BLaER1 (cell line): ENCODE measurements around the gene BMP7.

ENCODE experiments used
- H3K27ac ChIP-seq: shearing (Covaris generic); formaldehyde crosslinking; 2 replicates; pipeline ENCODE4 v1.8.1; 2022
- H3K27me3 ChIP-seq: shearing (Covaris generic); formaldehyde crosslinking; 2 replicates; pipeline ENCODE4 v1.8.1; 2022
- H3K36me3 ChIP-seq: shearing (Covaris generic); formaldehyde crosslinking; 2 replicates; pipeline ENCODE4 v1.8.1; 2022
- H3K4me1 ChIP-seq: shearing (Covaris generic); formaldehyde crosslinking; 2 replicates; pipeline ENCODE4 v1.8.1; 2022
- H3K4me2 ChIP-seq: shearing (Covaris generic); formaldehyde crosslinking; 2 replicates; pipeline ENCODE4 v1.8.1; 2022
- H3K4me3 ChIP-seq: shearing (Covaris generic); formaldehyde crosslinking; 2 replicates; pipeline ENCODE4 v1.8.1; 2022
- H3K9ac ChIP-seq: shearing (Covaris generic); formaldehyde crosslinking; 2 replicates; pipeline ENCODE4 v1.8.1; 2022
- H3K9me3 ChIP-seq: shearing (Covaris generic); formaldehyde crosslinking; 2 replicates; pipeline ENCODE4 v1.8.1; 2022
- H4K20me1 ChIP-seq: shearing (Covaris generic); formaldehyde crosslinking; 2 replicates; pipeline ENCODE4 v1.8.1; 2022
- Cebpa-rat ChIP-seq: shearing (Covaris generic); IDR thresholded peaks from 2 replicates; pipeline ENCODE4 v1.8.1; 2022

BMP7 gene

GRCh38 chr20:57139342-57140093 lies 126.9 kb downstream of the BMP7 start:
- no peak for TF ChIP-seq Cebpa-rat
- Histone ChIP-seq H3K4me2 (no peak overlapping the region), H3K9me3 (no peaks in the 10 kb centered on the region)

DNA sequence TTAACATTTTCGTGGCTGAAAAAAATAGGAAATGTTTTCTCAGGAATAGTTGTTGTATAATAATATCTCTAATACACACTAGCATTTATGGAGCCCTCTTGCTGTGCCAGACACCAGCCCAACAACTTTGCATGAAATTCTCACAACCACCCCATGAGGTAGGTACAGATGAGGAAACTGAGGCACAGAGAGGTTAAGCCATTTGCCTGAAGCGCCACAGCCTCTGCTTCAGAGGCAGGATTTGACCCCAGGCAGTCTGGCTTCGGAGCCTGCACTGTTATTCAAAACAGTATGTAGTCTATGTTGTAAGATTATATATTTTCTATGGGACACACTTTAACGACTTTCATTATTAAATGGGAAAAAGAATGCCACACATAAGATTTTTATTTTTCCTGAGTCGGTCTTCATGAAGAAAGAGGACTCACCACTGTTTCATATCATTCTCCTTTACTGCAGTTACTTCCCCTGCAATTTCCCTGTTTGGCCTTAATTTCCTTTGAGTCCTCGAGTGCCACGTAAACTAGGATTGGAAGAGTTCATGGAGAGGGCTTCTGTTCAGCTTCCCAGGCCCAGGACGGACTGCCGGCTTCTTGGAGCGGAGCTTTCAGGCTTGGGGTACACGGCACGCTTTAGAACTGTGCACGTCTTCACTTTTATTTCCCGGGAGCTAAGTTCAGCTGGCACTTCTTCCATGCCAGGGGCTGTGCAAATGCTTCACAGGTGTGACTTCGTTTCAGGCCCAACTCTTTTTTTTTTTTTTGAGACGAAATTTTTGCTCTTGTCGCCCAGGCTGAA lies 128.0 kb downstream of the BMP7 start:
- Histone ChIP-seq H3K4me1 (peaks cover 14% of the 10 kb centered on the region; the same call in 1 of the 2 replicates), H3K36me3 (no peaks in the 10 kb centered on the region), H3K4me2 (no peak overlapping the region), H3K27me3 (no peaks in the 10 kb centered on the region), H3K9ac (no peak overlapping the region), H3K4me3 (no peak overlapping the region), H3K9me3 (no peaks in the 10 kb centered on the region), H3K27ac (no peak overlapping the region), H4K20me1 (no peaks in the 10 kb centered on the region)
- no peak for TF ChIP-seq Cebpa-rat

More at GRCh38 chr20:57139342-57140093, 126.9 kb downstream of the BMP7 start:
- no peak overlapping the region for H3K4me3 ChIP-seq
- no peaks in the 10 kb centered on the region for H3K27me3 ChIP-seq
- H4K20me1 ChIP-seq: no peaks in the 10 kb centered on the region
- H3K9ac ChIP-seq: no peak overlapping the region
- H3K27ac ChIP-seq: no peak overlapping the region
- H3K4me1 ChIP-seq: 0 out of 2 replicates have a peak, but pooled peaks cover 8% of the 10 kb centered on the region
- H3K36me3 ChIP-seq: no peaks in the 10 kb centered on the region

DNA sequence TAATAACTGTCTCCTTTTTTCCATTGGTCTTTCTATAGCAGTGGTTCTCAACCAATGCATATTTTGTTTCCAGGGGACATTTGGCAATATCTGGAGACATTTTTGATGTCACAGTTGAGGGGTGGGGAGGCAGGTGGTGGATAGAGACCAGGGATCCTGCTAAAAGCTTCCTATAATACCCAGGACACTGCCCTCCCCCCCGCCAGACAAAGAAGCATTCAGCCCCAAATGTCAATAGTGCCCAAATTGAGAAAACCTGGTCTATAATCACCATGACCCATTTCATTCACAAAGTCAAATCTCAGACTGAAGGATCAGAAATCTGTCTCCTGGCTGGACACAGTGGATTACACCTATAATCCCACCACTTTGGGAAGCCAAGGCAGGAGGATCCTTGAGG lies 128.8 kb downstream of the BMP7 start:
- H3K4me2 ChIP-seq: no peak overlapping the region
- TF ChIP-seq Cebpa-rat: no peak
- H3K4me3 ChIP-seq: no peak overlapping the region

GRCh38 chr20:57136734-57137133 lies 129.7 kb downstream of the BMP7 start:
- H3K27me3 ChIP-seq: no peaks in the 10 kb centered on the region
- no peak for TF ChIP-seq Cebpa-rat
- H3K4me3 ChIP-seq: no peak overlapping the region
- H3K4me1 ChIP-seq: peaks cover 14% of the 10 kb centered on the region; the same call in 1 of the 2 replicates
- no peaks in the 10 kb centered on the region for H3K36me3 ChIP-seq
- H3K9ac ChIP-seq: no peak overlapping the region
- H4K20me1 ChIP-seq: no peaks in the 10 kb centered on the region
- no peak overlapping the region for H3K27ac ChIP-seq
- H3K9me3 ChIP-seq: no peaks in the 10 kb centered on the region
- H3K4me2 ChIP-seq: no peak overlapping the region

More for the DNA sequence above, 128.8 kb downstream of the BMP7 start:
- Histone ChIP-seq H3K9me3 (no peaks in the 10 kb centered on the region), H3K9ac (no peak overlapping the region), H3K36me3 (no peaks in the 10 kb centered on the region), H4K20me1 (no peaks in the 10 kb centered on the region), H3K27me3 (no peaks in the 10 kb centered on the region), H3K27ac (no peak overlapping the region), H3K4me1 (peaks cover 14% of the 10 kb centered on the region; the same call in 1 of the 2 replicates)

GRCh38 chr20:57135875-57136274 lies 130.6 kb downstream of the BMP7 start:
- no peak overlapping the region for H3K4me3 ChIP-seq
- H3K27me3 ChIP-seq: no peaks in the 10 kb centered on the region
- H4K20me1 ChIP-seq: no peaks in the 10 kb centered on the region
- H3K9ac ChIP-seq: no peak overlapping the region
- no peak for TF ChIP-seq Cebpa-rat
- H3K27ac ChIP-seq: no peak overlapping the region
- H3K36me3 ChIP-seq: no peaks in the 10 kb centered on the region
- H3K9me3 ChIP-seq: no peaks in the 10 kb centered on the region
- H3K4me2 ChIP-seq: no peak overlapping the region
- peaks cover 14% of the 10 kb centered on the region; the same call in 1 of the 2 replicates for H3K4me1 ChIP-seq

GRCh38 chr20:57134804-57135203 lies 131.6 kb downstream of the BMP7 start:
- TF ChIP-seq Cebpa-rat: no peak
- no peak overlapping the region for H3K4me3 ChIP-seq
- no peaks in the 10 kb centered on the region for H3K9me3 ChIP-seq
- peaks cover 14% of the 10 kb centered on the region; the same call in 1 of the 2 replicates for H3K4me1 ChIP-seq
- H4K20me1 ChIP-seq: no peaks in the 10 kb centered on the region
- H3K4me2 ChIP-seq: no peak overlapping the region
- no peaks in the 10 kb centered on the region for H3K27me3 ChIP-seq
- H3K27ac ChIP-seq: no peak overlapping the region
- H3K36me3 ChIP-seq: no peaks in the 10 kb centered on the region
- H3K9ac ChIP-seq: no peak overlapping the region

DNA sequence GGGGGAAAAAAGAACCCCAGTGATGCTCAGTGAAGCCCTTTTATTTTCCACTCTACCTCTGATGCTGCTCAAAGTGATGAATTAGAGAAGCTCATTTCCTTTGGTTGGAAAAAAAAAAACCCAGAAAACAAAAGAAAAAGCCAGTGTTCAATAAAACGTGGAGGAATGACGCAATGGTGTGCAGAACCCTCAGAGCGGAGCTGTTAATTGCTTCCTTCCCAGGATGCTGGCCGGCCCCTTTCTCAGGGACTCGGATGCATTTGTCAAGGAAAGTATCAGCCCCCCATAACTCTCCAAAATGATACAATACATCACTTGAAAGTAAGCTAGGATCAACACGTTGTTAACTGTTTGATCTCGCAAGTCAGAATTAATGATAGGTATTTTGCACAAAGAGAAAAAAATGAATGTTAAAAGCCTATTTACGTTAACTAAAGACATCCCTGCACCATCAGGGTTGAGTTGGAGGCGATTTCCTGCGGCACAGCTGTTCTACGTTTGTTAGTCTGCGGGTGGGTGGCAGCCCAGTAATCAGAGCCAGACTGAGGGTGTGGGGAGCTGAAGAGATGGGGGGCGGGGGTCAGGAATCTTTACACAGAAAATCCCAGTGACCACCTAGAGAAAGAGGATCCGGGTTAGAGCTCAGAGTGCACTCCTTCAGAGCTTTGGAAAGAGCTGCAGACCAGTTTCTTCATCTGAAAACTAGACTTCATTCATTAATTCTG lies 132.4 kb downstream of the BMP7 start:
- no peak for TF ChIP-seq Cebpa-rat
- Histone ChIP-seq H3K27ac (no peak overlapping the region), H3K4me2 (no peak overlapping the region), H3K4me1 (peaks cover 14% of the 10 kb centered on the region; the same call in 1 of the 2 replicates), H3K36me3 (no peaks in the 10 kb centered on the region), H3K9ac (no peak overlapping the region), H3K9me3 (no peaks in the 10 kb centered on the region), H4K20me1 (no peaks in the 10 kb centered on the region), H3K4me3 (no peak overlapping the region), H3K27me3 (no peaks in the 10 kb centered on the region)

DNA sequence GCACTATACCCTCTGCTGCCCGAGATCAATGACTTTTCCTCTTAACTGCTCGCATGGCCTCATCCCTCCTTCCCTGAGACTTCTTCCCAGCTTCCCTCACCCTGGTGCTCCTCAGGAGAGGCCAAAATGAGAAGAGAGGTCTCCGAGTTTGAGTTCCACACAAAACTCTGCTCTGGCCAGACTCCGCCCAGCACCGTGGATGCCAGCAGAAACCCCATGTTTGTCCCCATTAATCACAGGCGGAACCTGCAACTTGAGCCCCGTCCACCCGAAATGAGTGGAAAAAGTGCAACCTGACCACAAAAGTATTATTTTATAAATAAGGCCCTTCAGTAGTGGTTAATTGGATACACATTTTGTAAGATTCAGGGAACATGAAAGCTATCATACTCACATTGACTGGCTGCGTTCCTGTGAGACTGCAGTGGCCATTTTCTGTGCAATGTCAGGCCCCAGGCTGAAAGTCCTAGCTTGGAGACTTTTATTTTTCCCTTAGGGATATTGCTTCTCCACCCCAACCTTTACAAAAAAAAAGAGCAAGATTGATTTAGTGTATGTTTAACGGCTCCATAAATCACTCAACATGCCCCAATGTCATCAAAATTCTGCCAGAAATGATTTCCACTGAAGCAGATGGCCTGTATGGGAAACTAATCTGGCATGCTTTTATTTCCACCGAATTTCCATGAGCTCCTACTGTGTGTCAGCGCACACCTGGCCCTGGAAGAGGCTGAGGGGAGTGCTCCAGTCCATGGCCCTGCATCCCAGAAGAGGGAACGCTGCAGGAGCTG lies 134.6 kb downstream of the BMP7 start:
- Histone ChIP-seq H3K36me3 (no peaks in the 10 kb centered on the region), H3K27me3 (no peaks in the 10 kb centered on the region), H3K4me1 (peaks cover 26% of the 10 kb centered on the region), H3K9ac (no peak overlapping the region), H3K4me3 (no peak overlapping the region), H3K27ac (no peak overlapping the region), H4K20me1 (no peaks in the 10 kb centered on the region), H3K9me3 (no peaks in the 10 kb centered on the region), H3K4me2 (no peak overlapping the region)
- TF ChIP-seq Cebpa-rat: no peak

DNA sequence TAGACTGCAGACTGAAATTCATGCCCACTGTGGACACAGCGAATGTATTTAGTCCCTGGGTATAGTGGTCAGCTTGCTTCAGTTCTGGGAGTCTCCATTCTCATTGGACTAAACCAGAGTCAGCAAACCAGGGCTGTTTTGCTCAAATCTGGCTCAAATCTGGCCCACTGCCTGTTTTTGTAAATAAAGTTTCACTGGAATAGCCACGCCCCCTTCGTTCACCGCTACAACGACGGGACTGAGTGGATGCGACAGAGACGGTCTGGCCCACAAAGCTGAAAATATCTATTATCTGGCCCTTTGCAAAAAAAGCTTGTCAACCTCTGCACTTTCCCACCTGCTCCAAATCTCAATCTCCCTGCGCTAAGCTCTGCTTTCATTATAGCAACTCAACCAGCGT lies 135.4 kb downstream of the BMP7 start:
- Histone ChIP-seq H3K27ac (no peak overlapping the region), H3K9ac (no peak overlapping the region), H3K9me3 (no peaks in the 10 kb centered on the region), H4K20me1 (no peaks in the 10 kb centered on the region), H3K4me1 (peaks cover 30% of the 10 kb centered on the region), H3K36me3 (no peaks in the 10 kb centered on the region), H3K4me3 (no peak overlapping the region), H3K4me2 (no peak overlapping the region), H3K27me3 (no peaks in the 10 kb centered on the region)
- TF ChIP-seq Cebpa-rat: no peak
